ENCODE results near the gene GLDC.

DNA sequence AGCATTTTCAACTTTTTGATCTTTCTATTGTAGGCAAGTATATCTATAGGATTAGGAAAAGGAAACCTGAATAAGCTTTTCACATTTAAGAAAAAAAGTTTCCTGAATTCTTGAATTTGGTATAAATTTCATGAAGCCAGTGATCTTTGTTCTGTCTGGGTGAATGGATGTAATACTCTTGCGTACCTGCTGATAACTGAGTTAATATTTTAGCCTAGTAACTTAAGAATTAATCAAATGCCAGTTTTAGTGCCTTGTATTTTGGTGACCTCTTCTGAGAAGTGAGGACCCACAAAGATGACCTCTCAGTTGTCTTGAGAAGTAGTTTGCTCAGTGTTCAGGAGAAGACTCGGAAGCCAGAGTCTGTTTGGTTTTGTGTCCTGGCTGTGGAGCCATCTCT, 154.7 kb downstream of the GLDC start:
- no peak for TF ChIP-seq CTCF (IDR thresholded peaks at IDR 0.05)
- TF ChIP-seq POLR2A (IDR thresholded peaks at IDR 0.05) = no peak

All from ovary (tissue), 3 donors.